ENCODE results near the gene PTGIR.

The PTGIR gene

GRCh38 chr19:46613525-46613924, 11.4 kb downstream of the PTGIR start:
- no peak for DNase-seq

GRCh38 chr19:46611776-46612175, 13.1 kb downstream of the PTGIR start:
- DNase-seq, result no peak

- DNase-seq, result no peak
These were observed 13.8 kb downstream of the PTGIR start for GRCh38 chr19:46610851-46611770.

- DNase-seq, result no peak
These were observed 14.5 kb downstream of the PTGIR start for GRCh38 chr19:46610413-46610775.

- no peak for DNase-seq
These were observed 15.1 kb downstream of the PTGIR start for GRCh38 chr19:46609511-46610412.

- no peak for DNase-seq
These were observed 16.1 kb downstream of the PTGIR start for GRCh38 chr19:46608581-46609345.

- no peak for DNase-seq
These were observed 16.7 kb downstream of the PTGIR start for GRCh38 chr19:46608178-46608577.

GRCh38 chr19:46607448-46607841, 17.4 kb downstream of the PTGIR start:
- no peak for DNase-seq

DNA sequence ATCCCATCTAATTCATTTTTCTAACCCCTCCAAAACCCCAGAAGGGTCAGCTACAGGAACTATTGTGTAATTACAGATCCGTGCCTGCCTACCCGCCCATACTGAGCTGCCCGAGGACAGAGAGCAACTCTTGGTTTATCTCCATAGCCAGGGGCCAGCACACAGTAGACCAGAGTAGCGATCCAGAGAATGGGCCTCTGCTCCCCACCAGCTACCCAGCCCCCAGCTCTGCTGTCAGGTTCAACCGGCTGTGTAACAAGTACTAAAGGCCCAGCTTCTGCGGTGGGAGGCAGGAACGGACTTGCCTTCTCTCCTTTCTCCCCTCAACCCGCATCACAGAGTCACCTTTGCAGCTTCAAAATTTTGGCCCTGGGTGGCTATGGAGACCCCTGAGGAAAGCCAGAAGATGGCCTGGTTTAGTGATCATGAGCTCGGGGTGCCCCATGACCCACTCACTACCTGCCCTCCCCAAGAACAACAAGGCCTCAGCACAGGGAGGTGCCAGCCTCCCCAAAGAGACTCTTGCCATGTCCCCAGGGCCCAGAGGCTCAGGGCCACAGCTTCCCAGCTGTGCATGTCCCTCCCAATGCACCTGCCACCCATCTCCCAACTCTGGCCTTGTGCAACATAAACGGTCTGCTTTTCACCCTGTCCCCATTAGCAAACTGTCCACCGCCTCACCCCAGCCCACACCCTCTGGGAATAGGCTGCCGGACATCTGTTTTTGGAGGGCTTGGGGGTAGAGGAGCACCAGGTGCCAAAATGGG, 18.0 kb downstream of the PTGIR start:
- DNase-seq, result no peak

GRCh38 chr19:46606019-46606418, 18.9 kb downstream of the PTGIR start:
- no peak for DNase-seq

DNA sequence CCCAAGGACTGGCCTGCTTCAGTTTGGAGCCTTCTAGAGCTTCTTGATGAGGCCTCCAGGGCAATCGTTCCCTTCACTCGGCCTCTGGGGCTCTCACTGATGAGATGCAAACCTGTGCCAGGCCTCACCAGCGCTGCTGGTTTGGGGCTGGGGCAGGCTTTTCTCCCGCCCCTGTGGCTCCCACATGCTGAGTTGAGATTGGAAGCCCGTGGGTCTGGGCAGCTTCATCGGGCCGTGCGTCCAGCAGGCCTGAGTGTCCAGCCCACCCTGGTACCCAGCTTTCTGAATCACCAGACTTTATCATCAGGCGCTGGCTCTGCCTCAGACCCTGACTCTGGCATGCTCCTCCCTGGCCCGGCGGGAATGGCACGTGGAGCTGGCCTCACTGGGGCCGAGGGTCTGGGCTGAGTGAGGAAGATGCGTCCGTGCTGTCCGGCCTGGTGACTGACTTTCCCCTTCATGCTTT, 19.5 kb downstream of the PTGIR start:
- no peak for DNase-seq

DNA sequence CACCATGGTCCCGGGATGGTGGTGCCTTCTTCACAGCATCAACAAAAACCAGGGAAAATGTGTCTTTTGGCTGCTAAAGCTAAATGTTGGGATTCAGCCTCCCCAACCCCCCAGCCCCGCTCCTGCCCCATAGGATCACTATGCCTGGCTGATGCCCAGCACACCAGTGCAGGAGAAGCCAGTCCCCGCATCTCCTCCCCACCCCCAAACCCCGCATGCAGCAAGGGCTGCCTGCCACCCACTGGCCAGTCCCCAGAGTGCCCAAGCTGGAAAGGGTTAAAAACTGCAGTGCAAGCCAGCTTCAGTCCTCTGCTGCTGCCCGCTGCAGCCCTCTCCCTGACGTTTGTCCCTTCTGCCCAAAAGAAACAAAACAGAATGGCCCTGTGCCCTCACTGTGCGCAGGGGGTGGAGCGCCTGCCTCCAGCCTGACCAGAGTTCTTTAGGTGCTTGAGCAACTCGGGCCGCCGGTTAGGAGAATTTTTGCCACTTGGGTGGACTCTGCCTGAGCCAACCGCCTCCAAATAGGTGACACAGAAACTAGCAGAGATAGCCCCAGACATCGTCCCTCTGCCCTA, 20.0 kb downstream of the PTGIR start:
- DNase-seq, result no peak

- no peak for DNase-seq
These were observed 21.1 kb downstream of the PTGIR start for GRCh38 chr19:46603752-46604231.

DNA sequence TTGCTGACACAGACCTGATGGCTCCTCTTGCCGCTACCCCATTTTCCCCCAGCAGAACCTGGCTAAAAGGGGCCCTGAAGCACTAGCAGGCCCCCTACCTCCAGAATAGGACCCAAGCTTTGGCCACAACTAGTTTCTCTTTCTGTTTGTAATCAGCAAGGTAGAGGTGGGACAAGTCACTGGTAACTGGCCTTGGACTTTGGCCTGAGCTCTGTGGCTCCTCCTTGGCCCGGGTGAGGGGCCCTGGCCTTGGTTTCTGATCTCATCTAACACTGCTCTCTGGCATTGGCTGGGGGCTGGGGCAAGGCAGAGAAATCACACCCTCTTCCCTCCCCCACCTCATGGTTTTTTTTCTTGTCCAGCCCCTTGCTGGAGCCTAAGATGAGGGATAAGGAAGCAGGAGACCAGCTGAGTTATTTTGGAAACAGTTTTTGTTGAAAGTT, 21.7 kb downstream of the PTGIR start:
- no peak for DNase-seq

- DNase-seq, result no peak
These were observed 22.3 kb downstream of the PTGIR start for GRCh38 chr19:46602392-46603194.

DNA sequence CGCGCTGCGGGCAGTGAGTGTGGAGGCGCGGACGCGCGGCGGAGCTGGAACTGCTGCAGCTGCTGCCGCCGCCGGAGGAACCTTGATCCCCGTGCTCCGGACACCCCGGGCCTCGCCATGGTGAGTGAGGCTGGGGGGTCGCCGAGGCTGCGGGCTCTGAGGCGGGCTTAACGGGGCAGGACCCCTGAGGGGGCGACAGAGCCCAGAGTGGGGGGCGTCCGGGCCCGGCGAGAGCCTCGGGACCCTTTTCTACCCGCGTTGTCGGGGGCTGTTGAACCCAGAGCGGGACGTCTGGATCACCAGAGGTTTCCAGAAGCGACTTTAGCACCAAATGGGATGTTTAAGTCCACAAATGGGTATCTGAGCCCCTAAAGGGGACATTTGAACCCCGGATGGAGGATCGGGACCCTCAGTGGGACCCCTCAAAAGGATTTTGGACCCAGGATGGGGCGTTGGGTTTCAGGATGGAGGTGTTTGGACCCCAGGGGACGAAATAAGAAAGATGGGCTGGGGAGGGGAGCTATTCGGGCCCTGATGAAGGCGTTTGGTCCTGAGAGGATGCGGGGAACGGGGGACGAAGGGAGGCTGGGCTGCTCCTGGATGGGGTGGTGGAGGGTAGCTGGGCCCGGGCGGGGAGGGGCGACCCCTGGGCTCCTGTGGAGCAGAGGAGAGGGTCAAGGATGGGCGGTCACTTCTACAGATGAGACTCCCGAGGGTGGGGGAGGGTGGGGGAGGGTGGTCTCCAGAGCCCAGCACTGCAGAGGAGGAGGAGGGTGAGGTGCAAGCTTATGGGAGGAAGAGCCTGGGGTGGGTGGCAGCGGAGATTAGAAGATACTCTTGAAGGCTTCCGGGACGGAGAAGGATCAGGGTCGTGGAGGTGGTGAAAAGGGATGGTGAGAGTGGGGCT, 23.3 kb downstream of the PTGIR start, which contains the start of gene CALM3:
CALM3 (plus strand) TSS at position 13 of the 907 bp plus-strand sequence; CDS start at position 118, 105 bp downstream.
- DNase-seq, result no peak

- peak; percentile 98 for DNase-seq
These were observed 24.2 kb downstream of the PTGIR start for GRCh38 chr19:46600384-46601317.

DNA sequence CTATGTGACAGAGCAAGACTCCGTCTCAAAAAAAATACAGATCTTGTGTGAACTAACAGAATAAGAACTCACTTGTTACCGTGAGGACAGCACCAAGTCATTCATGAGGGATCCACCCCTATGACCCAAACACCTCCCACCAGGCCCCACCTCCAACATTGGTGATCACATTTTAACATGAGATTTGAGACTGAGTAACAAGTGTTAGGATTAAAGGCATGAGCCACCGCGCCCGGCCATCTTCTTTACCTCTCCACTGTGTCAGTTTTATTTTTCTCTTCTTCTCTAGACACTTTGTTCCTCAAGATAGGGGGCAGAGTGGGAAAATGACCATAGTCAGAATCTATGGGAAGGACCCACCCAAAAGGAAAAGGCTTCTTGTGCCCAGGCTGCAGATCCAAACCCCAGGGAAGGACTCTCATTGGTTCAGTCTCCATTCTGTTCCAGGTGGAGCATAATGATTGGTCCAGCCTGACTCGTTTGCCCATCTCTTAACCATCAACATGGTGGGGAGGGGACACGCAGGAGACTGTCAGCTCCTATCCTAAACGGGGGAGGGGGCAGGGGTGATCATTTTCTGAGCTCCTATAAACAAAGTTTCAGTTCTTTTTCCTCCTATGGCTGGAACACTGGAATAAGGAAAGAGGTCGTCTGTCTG, 25.0 kb downstream of the PTGIR start:
- DNase-seq, result no peak

All from NCI-H2171 (cell line).